DMS114 treated with DMSO at 0.1 percent for 48 hours (cell line): Measurements from ENCODE around the gene KLHL6.

Experiments used
- DNase-seq: peaks from one replicate; lab custom pipeline; 2025; ENCODE audit not compliant: unreplicated experiment; lab: John Stamatoyannopoulos, UW

KLHL6 gene

DNA sequence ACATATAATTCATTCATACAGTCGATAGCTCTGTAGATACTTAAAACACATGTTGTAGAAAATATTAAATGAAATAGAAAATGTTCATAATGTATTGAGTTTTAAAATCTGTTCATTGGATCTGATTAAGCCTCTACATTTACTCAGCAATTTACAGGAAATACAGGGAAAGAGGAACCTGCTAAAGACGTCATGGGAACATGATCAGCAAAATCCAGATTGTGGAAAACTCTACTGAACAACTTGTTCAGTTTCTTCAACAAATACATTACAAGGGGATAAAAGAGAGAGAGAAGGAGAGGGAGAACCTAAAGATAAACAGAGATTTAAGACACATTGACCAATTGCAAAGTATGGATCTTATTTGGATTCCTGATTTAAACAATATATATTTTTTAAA, 46.7 kb downstream of the KLHL6 start:
- DNase-seq, result no peak

DNA sequence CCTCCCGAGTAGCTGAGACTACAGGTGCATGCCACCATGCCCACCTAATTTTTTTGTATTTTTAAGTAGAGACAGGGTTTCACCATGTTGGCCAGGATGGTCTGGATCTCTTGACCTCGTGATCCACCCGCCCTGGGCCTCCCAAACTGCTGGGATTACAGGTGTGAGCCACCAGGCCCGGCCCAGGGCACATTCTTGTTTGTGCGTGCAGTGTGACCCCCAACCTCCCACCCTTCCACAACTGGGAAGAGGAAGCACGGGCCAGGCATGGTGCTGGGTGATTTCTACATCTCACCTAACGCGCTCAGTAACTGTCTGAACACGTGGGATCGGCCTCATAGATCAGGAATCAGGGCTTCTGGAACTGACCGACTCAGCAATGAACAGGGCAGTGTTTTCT, 48.0 kb downstream of the KLHL6 start:
- no peak for DNase-seq

GRCh38 chr3:183506674-183507320, 48.7 kb downstream of the KLHL6 start:
- no peak for DNase-seq

DNA sequence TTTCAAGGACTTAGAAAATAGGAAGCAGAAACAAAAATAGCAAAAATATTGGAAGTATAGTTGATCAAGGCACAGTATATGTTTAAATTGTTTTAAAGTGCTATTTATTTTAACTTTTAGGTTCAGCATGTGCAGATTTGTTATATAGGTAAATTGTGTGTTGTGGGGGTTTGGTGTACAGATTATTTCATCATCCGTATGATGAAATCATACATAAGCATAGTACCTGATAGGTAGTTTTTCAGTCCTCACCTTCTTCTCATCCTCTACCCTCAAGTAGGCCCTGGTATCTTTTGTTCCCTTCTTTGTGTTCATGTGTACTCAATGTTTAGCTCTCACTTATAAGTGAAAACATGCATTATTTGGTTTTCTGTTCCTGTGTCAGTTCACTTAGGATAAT, 50.9 kb downstream of the KLHL6 start:
- no peak for DNase-seq

GRCh38 chr3:183503746-183504145, 51.8 kb downstream of the KLHL6 start:
- no peak for DNase-seq

DNA sequence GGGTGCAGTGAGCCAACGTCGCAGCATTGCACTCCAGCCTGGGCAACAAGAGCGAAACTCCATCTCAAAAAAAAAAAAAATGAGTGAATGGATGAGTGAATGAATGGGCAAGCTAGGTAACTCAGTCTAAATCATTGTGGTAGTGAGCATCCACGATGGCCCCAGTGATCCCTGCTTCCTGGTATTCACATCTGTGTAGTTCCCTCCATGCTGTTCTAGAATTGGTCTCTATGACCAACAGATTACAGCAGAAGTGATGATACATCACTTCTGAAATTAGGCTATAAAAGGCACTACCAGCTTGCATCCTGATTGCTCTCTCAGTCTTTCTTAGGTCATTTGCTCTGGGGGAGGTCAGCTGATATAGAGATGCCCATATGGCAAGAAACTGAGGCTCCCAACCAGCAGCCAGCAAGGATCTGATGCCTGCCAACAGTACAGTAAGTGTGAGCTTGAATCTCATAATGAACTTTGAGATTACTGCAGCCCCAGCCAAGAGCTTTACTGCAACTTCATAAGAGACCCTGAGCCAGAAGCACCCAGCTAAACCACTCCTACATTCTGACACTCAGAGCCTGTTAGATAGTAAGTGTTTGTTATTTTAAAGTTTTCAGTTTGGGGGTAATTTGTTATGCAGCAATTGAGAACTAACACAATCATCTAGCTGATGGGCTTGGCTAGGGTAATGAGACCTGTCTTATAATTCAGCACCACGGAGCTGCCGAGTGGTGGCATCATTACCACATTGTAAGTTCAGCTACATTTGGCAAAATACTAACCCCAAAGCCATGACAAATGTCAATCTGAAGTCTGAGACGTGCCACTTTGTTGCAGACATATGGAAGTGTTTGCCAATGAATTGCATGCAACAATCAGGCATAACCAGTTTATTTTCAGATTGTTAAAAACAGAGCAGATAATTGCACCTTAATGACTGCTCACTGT, 53.0 kb downstream of the KLHL6 start:
- no peak for DNase-seq

- DNase-seq, result no peak
These were observed 54.4 kb downstream of the KLHL6 start for GRCh38 chr3:183500981-183501704.

DNA sequence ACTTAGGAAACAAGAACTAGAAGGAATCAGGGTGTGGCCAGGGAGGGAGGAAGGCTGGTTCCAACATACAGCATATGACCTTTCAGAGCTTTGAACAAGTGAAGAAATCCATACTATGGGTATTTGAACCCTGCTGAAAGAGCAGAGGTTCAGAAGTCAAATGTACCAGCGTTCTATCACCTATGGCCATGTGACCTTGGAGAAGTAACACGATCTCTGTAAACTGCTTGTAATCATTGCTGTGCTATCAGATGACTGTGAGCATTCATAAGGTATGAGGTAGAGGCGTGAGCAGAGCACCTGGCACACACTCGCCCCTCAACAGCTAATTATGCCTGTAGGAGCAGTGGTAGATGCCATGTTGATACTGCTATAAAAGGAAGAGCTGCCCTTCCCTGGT, 55.2 kb downstream of the KLHL6 start:
- no peak for DNase-seq

GRCh38 chr3:183498634-183499033, 56.9 kb downstream of the KLHL6 start:
- no peak for DNase-seq

DNA sequence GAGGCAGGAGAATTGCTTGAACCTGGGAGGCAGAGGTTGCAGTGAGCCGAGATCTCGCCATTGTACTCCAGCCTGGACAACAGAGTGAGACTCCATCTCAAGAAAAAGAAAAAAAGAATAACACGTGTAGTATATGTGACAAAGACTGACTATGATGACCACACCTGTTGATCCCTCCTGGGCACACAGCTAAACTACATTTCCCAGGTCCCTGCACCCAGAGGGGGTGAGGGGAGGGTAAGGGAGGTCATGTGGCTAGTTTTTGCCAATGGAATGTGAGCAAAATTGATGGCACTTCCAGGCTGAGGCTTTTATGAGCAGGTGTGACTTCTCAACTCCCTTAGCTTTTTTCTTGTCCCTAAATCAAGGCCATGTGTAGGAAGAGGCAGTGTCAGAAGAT, 58.2 kb downstream of the KLHL6 start:
- no peak for DNase-seq

DNA sequence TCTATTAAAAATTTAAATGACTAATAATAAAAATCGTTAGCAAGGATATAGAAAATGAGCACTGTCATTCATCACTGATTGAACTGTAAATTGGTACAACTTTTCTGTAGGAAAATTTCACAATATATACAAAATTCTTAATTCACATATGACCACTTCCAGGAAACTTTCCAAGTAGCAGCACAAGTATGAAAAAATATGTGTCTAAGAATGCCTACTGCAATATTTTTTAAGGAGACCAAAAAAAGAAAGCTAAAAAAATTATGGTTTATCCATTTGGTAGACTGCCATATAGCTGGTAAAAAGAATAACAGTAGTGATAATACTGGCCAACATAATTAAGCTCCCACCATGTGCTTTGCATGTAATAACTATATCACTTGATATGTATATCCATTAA, 59.2 kb downstream of the KLHL6 start:
- no peak for DNase-seq

DNA sequence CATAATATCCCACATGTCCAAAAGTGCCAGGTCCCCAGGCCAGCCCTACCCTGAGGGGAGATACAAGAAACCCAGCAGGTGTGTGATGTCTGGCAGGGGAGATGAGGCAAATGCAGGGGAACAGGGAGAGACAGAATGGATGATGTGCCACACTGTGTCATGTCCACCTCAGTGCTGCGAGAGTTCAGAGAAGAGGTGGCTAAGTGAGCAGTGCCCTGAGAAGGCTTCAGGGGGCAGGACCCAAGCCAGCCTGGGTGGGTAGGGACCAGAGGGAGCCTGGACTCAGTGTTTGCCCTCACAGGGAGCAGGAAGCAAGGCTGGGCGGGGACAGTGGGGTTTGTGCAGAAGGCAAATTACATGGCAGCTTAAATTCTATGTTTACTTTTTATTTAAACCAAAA, 61.2 kb downstream of the KLHL6 start:
- DNase-seq, result no peak

GRCh38 chr3:183493296-183494045, 62.0 kb downstream of the KLHL6 start:
- no peak for DNase-seq

DNA sequence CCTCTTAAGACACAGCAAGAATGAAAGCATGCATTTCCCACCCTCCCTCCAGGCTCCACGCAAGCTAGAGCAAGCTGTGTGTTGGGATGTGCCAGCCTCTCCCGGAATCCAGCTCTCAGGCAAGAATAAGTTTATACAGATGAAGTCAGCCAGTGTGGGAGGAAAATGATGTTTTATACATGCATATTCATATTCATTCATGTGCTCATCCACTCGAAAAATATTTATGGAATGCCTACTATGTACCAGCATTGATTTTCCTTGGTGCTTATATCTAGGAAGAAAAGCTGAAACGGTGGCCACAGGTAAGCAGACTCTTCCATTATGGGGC, 62.7 kb downstream of the KLHL6 start:
- DNase-seq, result no peak

GRCh38 chr3:183491923-183492848, 63.3 kb downstream of the KLHL6 start:
- no peak for DNase-seq

DNA sequence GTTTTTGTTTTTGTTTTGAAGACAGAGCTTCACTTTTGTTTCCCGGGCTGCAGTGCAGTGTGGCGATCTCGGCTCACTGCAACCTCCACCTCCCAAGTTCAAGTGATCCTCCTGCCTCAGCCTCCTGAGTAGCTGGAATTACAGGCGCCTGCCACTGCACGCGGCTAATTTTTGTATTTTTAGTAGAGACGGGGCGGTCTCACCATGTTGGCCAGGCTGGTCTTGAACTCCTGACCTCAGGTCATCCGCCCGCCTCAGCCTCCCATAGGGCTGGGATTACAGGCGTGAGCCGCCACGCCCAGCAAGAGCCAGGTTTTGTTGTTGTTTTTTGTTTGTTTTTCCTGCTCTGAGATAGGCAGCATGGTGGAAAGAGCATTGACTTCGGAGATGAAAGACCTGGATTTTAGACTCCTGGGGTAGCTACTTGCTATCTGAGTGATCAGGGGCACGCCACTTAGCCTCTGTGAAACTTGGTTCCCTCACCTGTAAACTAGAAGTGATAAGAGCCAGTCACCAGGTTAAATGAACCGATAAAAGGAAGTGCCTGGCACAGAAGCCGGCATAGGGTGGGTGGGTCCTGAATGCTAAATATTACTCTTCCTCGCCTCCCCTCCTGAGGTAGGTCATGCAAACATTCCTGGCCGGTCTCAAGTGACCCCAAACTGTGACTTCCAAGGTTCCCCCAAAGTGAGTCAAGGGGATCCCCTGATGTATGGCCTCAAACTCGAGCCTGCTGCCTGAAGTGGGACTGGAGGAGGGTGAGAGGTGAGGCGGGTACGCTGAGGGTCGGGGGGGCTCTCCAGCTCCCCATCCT, 64.2 kb downstream of the KLHL6 start:
- no peak for DNase-seq

GRCh38 chr3:183490653-183491052, 64.9 kb downstream of the KLHL6 start:
- DNase-seq, result no peak

GRCh38 chr3:183490211-183490601, 65.3 kb downstream of the KLHL6 start:
- no peak for DNase-seq

DNA sequence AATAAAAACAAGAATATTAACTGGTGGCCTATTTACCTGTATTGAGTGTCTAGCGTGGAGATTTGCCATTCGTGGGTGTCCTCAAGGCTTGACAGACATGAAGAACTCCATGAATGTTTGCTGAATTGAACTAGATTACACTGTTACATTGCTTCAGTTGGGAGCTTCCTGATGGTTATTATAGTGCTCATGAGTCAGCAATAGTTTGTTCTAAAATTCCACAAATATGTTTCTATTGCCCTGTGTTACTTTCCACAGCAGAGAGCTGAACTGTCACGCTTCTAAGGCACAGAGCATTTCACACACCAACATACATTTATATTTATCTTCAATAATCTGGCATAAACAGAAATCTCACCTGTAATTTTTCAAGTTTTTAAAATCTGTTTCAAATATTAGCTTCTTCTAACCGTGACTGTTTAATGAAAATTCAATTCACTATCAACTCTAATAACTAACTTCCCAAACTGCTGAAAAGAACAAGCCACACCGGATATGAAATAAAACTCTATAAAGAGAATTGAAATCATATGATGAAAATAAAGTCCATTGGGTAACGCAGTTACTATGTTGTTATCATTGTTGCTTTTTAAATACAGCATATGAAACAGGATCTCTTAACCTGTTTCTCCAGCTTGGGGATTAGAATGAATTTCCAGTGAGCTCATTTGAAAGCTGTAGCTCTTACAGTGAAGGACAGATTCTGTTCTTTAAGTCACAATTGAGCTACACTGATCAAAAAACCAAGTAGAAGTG, 65.9 kb downstream of the KLHL6 start:
- no peak for DNase-seq
